Superior temporal gyrus (tissue), 1 donor: ENCODE measurements around the gene PAX8.

Experiments used
- DNase-seq: peaks from one replicate; pipeline ENCODE4 v3.0.0-alpha.2; 2016; ENCODE audit errors: extremely low spot score

Gene PAX8

DNA sequence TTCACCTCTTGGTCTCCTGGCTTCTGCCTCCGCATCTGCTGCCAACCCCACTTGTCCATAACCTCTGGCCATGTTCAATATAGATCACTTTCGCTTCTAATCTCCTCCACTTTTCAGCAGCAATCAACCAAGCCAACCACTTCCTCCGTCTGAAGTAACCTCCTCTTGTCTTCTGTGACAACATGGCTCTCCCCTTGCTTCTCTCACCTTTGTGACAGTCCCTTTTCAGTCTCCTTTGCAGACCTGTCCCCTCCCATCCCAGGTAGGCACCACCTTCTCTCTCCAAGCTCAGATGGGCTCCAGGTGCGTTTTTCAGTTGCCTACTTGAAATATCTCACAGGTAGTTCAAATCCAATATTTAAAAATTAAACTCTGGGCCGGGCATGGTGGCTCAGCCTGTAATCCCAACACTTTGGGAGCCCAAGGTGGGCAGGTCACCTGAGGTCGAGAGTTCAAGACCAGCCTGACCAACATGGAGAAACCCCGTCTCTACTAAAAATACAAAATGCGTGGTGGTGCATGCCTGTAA is 109.7 kb downstream of the PAX8 start:
- no peak for DNase-seq

DNA sequence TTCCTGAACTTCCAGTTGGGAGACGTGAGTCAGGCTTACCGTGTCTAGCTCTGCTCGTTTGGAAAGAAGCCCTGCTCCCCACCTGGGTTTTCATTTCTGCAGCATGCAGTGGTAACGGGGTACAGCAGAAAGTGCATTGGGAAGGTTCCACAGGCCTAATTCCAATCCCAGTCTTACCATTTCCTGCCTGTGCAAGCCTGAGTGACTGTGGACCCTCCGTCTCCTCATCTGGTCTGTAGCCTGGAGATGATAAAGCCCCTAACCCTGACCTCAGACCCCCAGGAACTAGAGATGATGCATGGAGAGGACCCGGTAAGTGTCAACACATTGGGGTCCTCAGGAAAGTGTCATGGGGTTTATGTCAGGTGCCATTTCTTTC is 110.8 kb downstream of the PAX8 start:
- DNase-seq: no peak

DNA sequence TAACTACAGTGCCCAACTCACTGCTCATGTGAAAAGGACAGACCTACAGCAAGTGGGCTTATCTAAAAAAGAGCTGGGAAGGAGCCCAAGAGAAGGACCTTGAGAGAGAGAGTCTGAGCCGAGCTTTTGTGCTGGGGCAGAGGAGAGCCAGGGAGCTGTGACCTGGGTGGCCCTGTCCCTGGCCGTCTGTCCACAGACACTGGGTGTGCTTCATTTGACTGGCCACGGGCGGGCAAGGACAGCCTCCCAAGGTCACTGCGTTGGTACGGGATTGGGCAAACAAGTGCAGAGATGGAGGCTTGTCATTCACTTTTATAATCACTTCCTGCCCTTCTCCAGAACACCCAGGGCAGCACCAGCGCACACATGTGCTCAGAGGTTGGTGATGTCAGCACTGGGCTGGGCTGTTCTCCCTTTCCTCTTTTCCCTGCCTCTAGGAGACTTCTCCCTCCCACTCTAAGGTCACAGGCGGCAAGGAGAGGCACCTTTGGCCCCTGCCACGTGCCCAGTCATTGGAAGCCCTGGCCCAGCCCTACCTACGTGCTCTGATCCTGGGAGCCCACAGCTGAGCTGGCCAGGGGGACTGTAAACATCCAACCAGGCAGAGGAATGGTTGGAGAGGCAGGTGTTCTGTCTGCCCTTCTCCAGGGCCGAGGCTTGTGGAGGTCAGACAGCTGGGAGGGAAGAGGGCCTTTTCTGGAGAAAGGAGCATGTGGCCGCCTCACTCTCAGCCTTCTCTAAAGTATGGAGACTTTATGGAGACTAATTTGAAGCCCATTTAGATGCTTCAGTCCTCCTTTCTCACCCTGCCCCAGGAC is 111.4 kb downstream of the PAX8 start:
- DNase-seq: no peak

DNA sequence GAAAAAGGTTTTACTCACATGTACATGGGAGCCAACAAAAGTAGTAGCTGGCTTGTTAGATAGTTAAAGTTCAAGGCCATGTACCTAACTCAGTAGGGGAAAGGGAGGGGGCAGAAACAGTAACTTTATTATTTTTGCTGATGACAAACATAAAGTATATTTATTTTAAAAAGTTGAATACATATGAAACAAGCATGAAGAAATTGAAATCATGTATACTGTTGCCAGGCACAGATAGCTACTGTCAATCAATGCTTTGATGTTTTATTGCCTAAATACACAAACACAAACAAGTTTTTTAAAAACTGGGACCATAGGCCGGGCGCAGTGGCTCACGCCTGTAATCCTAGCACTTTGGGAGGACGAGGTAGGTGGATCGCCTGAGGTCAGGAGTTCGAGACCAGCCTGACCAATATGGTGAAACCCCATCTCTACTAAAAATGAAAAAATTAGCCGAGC is 112.5 kb downstream of the PAX8 start:
- DNase-seq: no peak
